Measurements from ENCODE around the gene SUSD3.

SUSD3 gene

GRCh38 chr9:93054758-93055704 lies 3.5 kb upstream of the SUSD3 start:
- H3K27ac ChIP-seq (ENCODE audit: low read depth, low read length) = no peak overlapping the region
- TF ChIP-seq, protein P1, sequence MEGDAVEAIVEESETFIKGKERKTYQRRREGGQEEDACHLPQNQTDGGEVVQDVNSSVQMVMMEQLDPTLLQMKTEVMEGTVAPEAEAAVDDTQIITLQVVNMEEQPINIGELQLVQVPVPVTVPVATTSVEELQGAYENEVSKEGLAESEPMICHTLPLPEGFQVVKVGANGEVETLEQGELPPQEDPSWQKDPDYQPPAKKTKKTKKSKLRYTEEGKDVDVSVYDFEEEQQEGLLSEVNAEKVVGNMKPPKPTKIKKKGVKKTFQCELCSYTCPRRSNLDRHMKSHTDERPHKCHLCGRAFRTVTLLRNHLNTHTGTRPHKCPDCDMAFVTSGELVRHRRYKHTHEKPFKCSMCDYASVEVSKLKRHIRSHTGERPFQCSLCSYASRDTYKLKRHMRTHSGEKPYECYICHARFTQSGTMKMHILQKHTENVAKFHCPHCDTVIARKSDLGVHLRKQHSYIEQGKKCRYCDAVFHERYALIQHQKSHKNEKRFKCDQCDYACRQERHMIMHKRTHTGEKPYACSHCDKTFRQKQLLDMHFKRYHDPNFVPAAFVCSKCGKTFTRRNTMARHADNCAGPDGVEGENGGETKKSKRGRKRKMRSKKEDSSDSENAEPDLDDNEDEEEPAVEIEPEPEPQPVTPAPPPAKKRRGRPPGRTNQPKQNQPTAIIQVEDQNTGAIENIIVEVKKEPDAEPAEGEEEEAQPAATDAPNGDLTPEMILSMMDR (IDR thresholded peaks at IDR 0.05; ENCODE audit: low read depth, low read length, poor library complexity, severe bottlenecking) = no peak
- TF ChIP-seq EZH2phosphoT487 (IDR thresholded peaks at IDR 0.05; ENCODE audit: borderline replicate concordance, low read length) = no peak
- H3K36me3 ChIP-seq (ENCODE audit: control insufficient read depth, low read length) = peaks cover 1% of the 10 kb centered on the region
- no peaks in the 10 kb centered on the region for H4K20me1 ChIP-seq (ENCODE audit: control insufficient read depth, insufficient read depth, low read depth, low read length)
- no peaks in the 10 kb centered on the region for H3K27me3 ChIP-seq (ENCODE audit: control insufficient read depth, low read length)
- peaks cover 7% of the 10 kb centered on the region for H3K79me2 ChIP-seq (ENCODE audit: control insufficient read depth, low read length)
- H3K9me3 ChIP-seq (ENCODE audit: control insufficient read depth, insufficient read depth, low read length) = no peaks in the 10 kb centered on the region
- H3F3A ChIP-seq (ENCODE audit: control insufficient read depth, insufficient read depth) = peaks cover 27% of the 10 kb centered on the region
- H3K9me2 ChIP-seq (replicated peaks; ENCODE audit: control insufficient read depth, low read length) = no peaks in the 10 kb centered on the region
- no peak overlapping the region for H3K4me2 ChIP-seq (ENCODE audit: low read length)
- H3K4me1 ChIP-seq (ENCODE audit: control insufficient read depth, low read length) = peaks cover 32% of the 10 kb centered on the region
- H3K4me3 ChIP-seq (ENCODE audit: low read length) = no peak overlapping the region

- Histone ChIP-seq H3K36me3 (ENCODE audit: control insufficient read depth, low read length) (peaks cover 17% of the 10 kb centered on the region), H3K9me3 (ENCODE audit: control insufficient read depth, insufficient read depth, low read length) (no peaks in the 10 kb centered on the region), H3K9me2 (replicated peaks; ENCODE audit: control insufficient read depth, low read length) (no peaks in the 10 kb centered on the region), H3K4me3 (ENCODE audit: low read length) (no peak overlapping the region), H3F3A (ENCODE audit: control insufficient read depth, insufficient read depth) (peaks cover 36% of the 10 kb centered on the region), H3K4me1 (ENCODE audit: control insufficient read depth, low read length) (peaks cover 53% of the 10 kb centered on the region), H4K20me1 (ENCODE audit: control insufficient read depth, insufficient read depth, low read depth, low read length) (no peaks in the 10 kb centered on the region), H3K27me3 (ENCODE audit: control insufficient read depth, low read length) (no peaks in the 10 kb centered on the region), H3K27ac (ENCODE audit: low read depth, low read length) (peak overlapping the region; percentile 93), H3K4me2 (ENCODE audit: low read length) (no peak overlapping the region; the same call in 1 of the 2 replicates), H3K79me2 (ENCODE audit: control insufficient read depth, low read length) (peaks cover 26% of the 10 kb centered on the region)
- no peak for TF ChIP-seq EZH2phosphoT487 (IDR thresholded peaks at IDR 0.05; ENCODE audit: borderline replicate concordance, low read length)
- TF ChIP-seq, protein P1 (IDR thresholded peaks at IDR 0.05; ENCODE audit: low read depth, low read length, poor library complexity, severe bottlenecking) = no peak
These were observed 1.3 kb upstream of the SUSD3 start for GRCh38 chr9:93057042-93057702.

DNA sequence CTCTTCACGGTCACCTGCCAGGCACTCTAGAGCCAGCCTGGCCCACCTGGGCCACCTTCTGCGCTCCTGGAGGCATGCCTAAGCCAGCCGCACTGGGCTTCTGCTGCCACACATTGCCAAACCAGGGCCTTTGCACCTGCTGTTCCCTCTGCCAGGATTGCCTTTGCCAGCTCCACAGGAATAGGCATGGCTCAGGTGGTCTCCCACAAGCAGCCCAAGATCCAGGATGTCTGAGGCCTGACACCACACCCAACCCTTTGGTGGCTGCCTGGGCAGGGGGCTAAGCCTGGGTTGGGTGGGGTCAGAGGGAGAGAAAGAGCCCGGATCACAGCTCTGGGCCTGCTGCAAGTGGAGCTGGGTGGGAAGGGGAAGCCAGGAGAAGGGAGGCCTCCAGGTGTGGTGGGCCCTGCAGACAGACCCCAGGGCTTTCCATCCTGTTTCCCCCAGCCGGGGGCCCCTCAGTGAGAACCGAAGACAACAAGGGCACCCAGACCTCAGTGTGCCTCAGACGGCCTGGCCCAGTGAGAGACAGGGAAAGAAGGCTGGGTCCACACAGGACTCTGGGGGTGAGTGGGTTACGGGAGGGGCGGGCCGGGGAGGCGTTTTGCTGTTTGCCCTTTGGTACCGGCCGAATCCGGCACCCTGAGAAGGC lies 672 bp upstream of the SUSD3 start:
- TF ChIP-seq, protein P1 (IDR thresholded peaks at IDR 0.05; ENCODE audit: low read depth, low read length, poor library complexity, severe bottlenecking) = no peak
- TF ChIP-seq EZH2phosphoT487 (IDR thresholded peaks at IDR 0.05; ENCODE audit: borderline replicate concordance, low read length) = no peak
- Histone ChIP-seq H3F3A (ENCODE audit: control insufficient read depth, insufficient read depth) (peaks cover 41% of the 10 kb centered on the region), H3K9me2 (replicated peaks; ENCODE audit: control insufficient read depth, low read length) (no peaks in the 10 kb centered on the region), H3K4me3 (ENCODE audit: low read length) (peak overlapping the region; percentile 87), H4K20me1 (ENCODE audit: control insufficient read depth, insufficient read depth, low read depth, low read length) (no peaks in the 10 kb centered on the region), H3K27ac (ENCODE audit: low read depth, low read length) (peak overlapping the region; percentile 93), H3K27me3 (ENCODE audit: control insufficient read depth, low read length) (no peaks in the 10 kb centered on the region), H3K4me2 (ENCODE audit: low read length) (peak overlapping the region; percentile 94), H3K79me2 (ENCODE audit: control insufficient read depth, low read length) (peaks cover 33% of the 10 kb centered on the region), H3K36me3 (ENCODE audit: control insufficient read depth, low read length) (peaks cover 21% of the 10 kb centered on the region), H3K4me1 (ENCODE audit: control insufficient read depth, low read length) (peaks cover 60% of the 10 kb centered on the region), H3K9me3 (ENCODE audit: control insufficient read depth, insufficient read depth, low read length) (no peaks in the 10 kb centered on the region)
